Epithelial cell of prostate (primary cell): ENCODE results near the gene TERB1.

Experiments
- DNase-seq: peaks from one replicate; pipeline ENCODE4 v3.0.0-alpha.2; 2011; ENCODE audit warnings: low read depth, low spot score
- H3K27ac ChIP-seq: fragments of 450-650 bp; 2 replicates; pipeline ENCODE4 v1.5.1; 2017; ENCODE audit warnings: mild to moderate bottlenecking

TERB1 gene

DNA sequence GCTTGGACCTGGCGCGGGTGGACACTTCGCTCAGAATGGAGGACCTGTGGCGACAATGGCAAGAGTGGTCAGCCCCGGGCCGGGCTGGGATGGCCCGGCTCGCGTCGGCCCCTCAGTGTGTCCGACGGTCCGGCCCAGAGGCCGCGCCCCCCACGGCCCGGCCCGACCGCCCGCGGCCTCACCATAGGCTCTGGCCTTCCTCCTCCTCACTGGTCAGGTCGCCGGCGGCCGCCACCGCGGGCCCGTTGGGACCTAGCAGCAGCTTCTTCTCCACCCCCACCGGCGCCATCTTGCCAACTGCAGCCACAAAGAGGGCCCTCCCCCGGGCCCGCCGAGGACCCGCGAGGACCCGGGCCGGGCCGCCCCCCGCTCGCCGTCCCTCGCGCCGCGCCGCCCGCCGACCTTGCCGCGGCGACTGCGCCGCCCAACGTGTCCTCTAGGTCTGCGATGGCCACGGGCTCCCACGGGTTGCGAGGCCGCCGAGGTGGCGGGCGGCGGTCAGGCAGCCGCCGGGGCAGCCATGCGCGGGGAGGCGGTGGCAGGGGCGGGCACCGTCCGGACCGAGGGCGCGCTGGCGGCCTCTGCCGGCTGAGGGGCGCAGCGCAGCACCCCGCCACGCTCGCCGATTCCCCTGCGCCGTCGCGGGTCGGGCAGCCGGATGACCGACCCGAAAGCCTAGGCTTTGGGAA lies 49.9 kb downstream of the TERB1 start, which contains the start of gene DYNC1LI2:
Gene DYNC1LI2, minus strand, starts transcription at position 307 of the 689 bp plus-strand sequence. Its CDS starts 18 bp downstream, at position 289.
- no peak for DNase-seq

DNA sequence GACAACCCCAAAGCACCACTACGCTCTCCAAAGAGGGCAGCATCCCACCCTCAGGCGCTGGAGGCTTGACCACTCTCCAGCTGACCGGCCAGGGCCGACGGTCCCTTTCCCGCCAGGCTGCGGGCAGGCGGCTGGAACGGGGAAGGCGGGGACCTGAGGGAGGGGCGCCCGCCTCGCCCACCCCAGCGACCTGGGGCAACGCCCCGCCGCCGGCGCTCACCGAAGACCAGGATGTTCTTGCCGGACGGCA lies 50.4 kb downstream of the TERB1 start:
- no peak for DNase-seq

More for the DNA sequence above, 49.9 kb downstream of the TERB1 start, which contains the start of gene DYNC1LI2:
- peak within 1 kb of the TSS; percentile 57 for H3K27ac ChIP-seq

DNA sequence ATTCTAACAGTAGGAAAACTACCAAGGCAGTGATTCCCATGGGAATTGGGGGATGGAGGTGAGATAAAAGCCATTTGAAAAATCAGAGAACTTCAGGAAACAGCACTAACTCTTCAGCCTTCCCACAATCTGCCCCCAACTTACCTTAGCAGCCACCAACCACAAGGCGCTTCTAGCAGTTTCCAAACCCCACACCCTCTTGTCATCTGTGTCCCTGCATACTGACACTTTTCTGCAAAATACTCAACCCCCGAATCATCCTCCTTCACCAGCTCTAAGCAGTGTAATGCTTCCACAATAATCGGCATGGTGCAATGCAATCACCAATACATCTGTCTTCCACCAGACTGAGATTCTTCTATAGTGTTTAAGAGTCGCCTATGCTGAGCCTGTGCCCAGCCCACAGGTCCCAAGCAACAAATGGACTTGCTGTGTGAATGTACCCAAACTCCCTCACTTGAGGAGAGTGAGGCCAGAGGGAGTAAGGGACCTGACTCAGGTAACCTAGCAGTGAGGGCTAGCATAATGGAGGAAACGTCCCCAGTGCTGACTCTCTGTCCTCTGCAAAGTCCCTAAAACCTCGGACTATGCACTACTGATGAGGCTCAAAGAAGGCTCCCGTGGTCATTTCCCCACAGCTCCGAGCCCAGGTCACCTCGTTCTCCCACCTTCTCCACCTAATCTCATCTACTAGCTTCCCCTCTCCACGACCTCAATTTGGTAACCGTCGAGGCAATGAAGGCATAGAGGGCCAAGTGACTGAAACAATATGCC lies 50.9 kb downstream of the TERB1 start:
- peak overlapping the region; percentile 57 for H3K27ac ChIP-seq
- no peak for DNase-seq

More for the DNA sequence above, 50.4 kb downstream of the TERB1 start:
- peak overlapping the region; percentile 57 for H3K27ac ChIP-seq

DNA sequence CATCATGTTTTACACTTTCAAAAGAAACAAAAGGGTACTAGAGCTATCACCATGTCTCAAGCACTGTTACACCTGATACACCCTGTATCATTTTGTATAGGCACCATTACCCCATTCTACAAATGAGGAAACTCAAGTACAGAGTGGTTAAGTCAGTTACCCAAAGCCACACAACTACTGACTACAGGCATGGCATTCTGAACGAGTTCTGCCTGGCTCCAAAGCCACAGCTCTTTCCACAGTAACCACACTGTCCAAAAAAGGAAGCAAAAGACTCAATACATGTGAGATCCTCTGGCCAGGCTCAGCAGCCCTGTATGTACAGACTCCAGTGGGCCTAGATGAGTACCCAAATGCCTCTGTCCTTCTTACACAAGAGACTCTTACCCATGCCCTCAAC lies 54.7 kb downstream of the TERB1 start:
- DNase-seq = no peak
- no peak overlapping the region for H3K27ac ChIP-seq

DNA sequence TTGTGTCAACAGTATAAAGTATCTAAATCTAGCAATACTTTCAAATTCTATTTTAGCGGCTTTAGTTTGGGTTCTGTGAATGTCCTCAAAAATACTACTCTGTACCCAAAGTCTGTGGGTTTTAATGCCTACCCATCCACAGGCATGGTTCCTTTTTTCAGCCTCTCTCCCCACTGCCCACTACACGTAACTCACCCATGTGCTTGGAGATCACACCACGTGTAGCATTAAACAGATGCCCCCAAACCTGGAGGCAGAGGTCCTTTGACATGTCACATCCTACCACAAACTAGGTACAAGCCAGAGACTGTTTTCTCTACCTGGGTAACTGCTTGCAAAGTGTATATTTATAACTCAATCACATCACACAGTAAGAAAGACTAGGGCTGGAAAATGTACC lies 55.3 kb downstream of the TERB1 start:
- DNase-seq = no peak
- no peak overlapping the region for H3K27ac ChIP-seq

DNA sequence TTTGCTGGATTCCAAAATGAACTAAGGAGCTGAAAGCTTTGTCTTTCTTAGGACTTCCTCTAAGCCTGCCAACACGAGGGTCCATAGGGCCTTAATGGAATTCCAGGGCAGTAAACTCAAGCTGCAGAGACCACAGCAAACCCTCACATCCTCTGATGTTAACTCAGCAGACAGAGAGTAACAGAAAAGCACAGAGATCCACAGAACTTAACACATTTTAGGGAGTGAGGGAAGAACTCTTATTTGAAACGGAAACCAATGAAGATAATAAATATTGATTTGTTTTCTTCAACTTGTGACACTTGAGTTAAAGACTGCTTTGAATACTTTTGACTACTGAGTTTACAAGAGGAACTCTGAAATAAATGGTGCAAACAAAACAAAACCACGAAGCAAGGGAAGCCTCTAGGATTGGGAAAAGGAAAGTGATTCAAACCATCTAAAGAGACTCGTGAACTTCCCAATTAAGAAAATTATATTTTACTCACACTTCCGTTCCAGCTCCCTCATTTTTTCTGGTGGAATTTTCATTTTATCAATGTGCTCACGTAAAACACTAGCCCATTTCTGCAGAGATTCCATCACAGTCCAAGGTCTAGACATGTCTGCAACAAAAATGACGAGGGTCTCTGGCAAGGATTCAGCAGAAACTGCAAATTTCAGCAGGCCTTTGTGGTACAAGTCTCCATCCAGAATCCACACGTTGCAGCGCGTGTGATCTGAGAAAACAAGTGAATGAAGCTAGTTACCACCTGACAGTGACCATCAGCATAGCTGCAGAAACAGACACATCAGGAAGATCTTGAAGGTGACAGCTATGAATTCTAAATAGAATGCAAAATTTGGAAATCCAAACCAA lies 59.2 kb downstream of the TERB1 start:
- DNase-seq = no peak

DNA sequence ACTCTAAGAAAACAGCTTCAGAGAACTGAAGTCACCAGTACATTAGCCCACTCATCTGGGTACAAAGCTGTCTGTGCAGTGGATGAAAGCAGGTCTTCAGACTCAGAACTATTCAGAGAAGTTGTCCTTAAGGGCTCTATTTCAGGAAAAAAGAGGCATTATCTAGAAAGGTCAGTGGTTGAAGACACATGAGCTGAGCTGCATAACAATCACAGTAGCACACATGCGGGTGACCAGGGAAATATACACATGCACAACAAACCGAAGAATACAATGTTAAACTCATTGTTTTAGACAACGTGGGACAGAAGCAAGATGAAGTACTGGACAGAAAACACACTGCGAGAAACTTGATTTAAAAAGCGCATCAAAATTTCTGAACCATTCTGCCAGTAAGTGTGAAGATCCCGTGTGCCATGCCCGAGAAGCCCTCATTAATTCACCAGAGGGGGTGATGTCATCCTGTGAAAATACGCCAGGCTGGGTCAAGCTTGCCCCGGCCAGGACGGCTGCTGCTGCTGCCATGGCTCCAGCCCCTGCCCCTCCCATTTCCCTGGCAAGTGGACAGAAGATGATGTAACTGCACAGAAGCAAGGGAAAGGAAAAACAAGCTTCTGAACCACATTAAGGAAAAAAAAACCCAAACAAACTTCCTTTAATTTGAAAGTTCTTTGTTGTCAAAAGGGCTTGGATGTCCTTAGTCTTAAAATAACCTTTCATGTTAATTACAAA lies 60.0 kb downstream of the TERB1 start:
- DNase-seq = peak; percentile 27
- peak overlapping the region; percentile 96 for H3K27ac ChIP-seq

More for the DNA sequence above, 59.2 kb downstream of the TERB1 start:
- H3K27ac ChIP-seq = peak overlapping the region; percentile 96

DNA sequence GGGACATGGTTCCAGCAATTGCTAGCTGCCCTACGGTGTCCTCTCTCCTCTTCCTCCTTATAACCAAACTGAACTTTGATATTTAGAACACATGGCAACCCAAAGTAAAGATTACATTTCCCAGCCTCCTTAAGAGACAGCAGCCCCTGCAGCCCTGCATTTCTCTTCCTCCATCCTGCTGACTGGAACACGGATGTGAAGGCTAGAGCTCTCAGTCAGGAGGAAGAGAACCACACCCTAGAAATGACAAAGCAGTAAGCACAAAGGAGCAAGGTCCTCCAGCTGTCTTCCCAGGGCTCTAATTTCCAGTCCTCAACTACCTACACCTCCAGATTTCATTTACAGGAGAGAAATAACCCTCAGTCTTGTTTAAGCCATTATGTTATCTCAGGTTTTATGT lies 60.9 kb downstream of the TERB1 start:
- H3K27ac ChIP-seq = peak overlapping the region; percentile 96
- DNase-seq = peak; percentile 16

DNA sequence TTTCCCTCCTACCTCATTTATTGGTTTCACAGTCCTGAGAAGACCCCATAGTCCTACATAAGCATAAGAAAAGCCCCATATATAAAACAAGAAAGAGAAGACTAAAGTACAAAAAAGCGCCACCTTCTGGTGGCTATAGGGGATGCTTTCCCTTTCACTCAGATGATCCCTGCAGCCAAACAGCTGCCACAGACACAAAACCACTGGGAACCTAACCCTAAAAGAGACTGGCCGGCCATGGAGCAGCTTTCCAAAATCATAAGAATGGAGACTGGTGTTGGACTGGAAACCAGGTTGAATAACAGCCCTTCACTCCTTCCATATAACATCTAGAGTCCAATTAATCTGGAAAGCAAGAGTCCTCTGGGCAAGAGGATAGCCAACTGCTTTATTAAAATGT lies 61.4 kb downstream of the TERB1 start:
- peak overlapping the region; percentile 96 for H3K27ac ChIP-seq
- DNase-seq = no peak

DNA sequence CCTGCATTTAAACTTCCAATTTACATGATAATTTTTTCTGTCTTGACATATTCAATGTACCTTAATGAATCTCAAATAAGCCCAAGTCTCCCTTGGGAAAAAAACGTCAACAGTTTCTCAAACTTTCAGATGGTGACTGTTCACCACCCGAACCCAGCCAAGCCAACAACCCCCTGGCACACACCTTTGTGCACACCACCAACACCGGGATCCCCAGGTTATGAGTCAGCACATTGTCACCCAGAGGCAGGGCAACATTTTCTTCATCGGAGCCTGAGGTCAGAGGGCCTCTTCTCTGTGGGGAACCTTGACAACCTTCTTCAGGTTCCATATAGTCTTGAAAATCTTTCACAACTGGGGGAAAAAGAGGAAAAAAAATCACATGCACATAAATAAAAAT lies 65.5 kb downstream of the TERB1 start:
- DNase-seq = no peak
- peak overlapping the region; percentile 35 for H3K27ac ChIP-seq

DNA sequence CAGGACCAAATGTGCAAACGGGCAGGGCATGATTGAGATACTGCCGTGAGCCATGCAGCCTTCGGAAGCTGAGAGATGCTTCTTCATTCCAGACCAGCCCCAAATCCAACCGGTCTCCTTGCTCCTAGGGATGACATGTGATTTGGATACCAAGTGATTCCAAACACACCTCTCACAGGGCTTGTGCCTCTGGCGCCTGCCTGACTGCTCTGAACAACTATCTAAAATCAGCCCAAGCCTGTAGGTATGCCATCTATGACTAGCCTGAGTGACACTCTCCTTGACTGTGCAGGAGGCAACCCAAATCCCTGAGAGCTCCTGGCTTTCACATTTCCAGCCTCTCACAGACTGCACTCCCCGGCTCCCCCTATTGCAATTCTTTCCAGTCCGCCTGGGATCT lies 70.3 kb downstream of the TERB1 start:
- no peak overlapping the region for H3K27ac ChIP-seq

DNA sequence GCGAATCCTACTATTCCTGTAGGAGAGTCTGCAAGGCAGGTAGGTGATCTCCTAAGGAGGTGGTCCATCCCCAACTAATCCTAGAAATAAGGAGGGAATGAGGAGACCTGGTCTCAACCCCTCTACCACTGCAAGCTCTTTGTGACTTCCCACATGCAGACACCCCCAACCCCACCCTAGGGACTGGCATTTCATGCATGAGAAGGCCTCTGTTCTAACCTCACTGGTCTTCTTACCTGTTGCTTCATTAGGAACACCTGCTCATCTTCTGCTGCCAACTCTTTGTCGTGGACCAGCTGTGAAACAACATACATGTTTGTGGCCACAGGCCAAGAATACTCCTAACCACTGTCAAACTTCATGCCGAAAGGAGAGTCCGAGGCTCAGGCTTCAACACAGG lies 72.6 kb downstream of the TERB1 start:
- H3K27ac ChIP-seq = no peak overlapping the region
- DNase-seq = no peak

More for the DNA sequence above, 70.3 kb downstream of the TERB1 start:
- no peak for DNase-seq

DNA sequence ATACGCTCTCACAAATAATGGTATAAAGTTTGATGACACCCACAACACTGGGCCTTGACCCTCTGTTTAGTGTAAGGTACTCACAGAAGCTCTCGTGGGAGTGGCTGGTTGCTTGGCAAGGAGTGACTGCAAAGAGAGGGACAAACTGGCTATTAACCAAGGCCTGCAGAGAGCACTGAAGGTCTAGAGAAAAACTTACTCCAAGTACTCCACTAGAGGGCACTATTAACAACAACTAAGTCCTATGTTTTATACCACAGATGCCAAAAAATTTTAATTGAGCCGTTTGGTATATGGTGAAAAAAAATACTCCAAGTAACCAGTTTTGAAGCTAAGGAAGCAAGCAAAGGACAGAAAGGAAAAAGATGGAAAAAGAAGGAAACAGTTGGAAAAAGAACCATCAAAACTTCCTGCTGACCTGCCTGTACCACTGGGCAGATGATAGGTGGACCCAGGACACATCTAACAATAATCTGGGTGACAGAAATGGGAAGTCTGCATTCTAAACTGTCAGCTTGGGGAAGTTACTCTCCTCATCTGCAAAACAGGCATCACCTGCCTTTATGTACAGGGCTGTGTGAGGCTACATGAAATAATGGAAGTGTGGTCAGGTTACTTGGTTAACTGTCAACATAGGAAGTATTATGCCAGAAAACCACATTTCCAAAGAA lies 73.1 kb downstream of the TERB1 start:
- H3K27ac ChIP-seq = no peak overlapping the region
- no peak for DNase-seq

DNA sequence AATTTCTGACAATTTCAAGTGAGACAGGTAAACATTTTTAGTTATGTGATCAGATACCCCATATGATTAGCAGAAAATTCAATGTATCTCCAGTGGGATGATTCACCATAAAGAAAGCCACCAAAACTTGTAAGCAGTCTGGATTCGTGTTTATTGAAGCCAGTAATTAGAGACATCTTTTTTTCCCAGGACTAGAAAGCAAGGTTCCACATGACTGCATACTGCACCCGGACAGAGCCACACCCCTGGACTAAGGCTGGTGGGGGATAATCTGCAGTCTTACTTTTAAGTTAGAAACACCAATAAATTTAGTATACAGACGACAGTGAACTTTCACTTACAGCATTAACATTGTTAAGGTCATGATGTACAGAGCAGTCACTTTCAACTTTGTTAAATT lies 80.6 kb downstream of the TERB1 start:
- DNase-seq = no peak
- no peak overlapping the region for H3K27ac ChIP-seq

DNA sequence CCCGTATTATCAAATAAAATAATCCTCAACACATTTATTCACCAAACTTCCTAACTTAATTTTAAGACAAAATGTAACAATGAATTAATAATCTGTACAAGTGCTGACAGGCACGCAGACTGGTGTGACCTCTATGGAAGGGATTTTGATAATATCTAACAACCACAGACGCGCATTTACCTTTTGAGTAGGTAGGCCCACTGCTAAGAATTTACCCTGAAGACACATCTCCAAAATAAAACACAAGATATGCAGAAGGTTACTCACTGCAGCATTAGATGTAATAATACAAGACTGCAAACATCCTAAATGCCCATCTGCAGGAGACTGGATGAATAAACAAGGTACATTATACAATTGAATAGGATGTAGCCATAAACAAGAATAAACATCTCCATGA lies 82.1 kb downstream of the TERB1 start:
- no peak overlapping the region for H3K27ac ChIP-seq
- DNase-seq = no peak

DNA sequence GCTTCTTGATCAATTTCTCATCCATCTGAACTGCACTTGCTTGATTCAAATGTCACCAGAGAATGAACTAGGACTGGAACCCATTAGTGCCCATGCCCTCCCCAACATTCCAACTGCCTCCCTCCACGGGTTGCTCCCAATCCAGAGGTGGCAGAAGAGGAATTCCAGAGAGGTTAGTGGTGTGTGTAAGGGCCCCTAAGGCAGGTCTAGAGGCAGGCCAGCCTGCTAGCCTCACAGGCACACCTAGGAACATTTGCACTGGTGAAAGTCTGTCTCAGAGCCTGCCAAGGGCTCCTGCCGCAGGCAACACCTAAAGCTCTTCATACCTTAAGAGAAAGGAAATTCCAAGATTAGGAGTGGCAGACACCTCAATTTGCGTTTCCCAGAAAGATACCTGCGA lies 83.6 kb downstream of the TERB1 start:
- peak overlapping the region; percentile 22 for H3K27ac ChIP-seq
- DNase-seq = no peak

DNA sequence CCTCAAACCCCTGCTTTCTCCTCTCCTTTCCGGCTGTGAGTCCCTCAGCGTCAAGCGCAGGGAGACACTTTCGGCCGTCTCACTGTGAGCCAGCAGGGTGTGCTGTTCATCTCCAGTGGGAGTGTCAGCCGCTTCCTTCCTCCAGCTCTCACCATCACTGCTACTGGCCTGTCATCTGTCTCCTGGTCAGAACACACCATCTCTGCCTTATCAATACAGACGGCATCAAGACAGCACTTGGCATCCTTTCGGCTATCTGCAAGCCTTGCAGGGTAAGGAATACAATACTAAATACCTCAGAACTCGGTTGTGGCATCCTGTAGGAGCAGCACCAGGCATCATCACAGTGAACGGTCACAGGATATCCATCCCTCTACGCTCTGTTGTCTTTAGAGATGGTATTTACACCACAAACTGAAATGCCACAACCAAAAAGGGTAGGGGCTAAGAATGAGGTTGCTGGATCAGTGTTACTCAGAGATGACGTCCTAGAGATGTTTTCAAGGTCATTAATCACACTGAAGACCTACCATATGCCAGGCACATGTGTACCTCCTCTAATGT lies 84.2 kb downstream of the TERB1 start:
- no peak for DNase-seq
- H3K27ac ChIP-seq = peak overlapping the region; percentile 22

DNA sequence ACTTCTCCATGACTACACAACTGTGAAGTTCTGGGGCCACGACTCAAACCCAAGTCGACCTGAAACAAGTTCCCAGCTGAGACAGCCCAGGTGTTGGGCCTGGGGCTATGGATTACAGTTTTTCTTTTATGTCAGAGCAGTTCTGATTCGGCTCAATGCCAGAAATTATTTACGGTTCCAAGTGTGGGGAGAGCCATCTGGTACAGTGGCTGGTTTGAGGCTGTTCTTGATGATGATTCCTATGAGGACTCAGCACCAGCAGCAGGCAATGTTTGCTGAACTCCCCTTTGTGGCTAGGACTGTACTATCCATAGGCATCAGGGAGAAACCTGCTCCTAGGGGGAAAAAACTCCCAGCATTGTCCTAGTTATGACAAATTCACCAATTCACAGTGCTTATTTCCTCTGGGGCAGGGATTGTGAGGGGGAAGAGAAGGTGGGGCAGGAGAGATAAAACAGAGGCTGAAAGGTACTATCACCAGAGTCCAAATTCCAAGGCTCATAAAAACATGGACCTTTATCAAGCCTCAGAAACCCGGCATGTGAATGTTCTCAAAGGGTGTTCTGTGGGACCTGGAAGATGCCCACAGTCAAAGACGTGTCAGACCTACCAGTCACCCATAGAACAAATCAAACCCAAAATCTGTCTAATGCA lies 86.6 kb downstream of the TERB1 start:
- DNase-seq = no peak
- no peak overlapping the region for H3K27ac ChIP-seq

DNA sequence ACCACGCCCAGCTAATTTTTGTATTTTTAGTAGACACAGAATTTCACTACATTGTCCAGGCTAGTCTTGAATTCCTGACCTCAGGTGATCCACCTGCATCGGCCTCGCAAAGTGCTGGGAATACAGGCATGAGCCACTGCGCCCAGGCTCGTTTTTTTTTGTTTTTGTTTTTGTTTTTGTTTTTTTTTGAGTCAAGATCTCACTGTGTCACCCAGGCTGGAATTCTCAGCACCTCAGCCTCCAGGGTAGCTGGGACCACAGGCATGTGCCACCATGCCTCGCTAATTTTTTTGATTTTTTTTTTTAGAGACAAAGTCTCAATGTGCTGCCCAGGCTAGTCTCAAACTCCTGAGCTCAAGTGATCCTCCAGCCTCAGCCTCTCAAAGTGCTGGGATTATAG lies 87.3 kb downstream of the TERB1 start:
- H3K27ac ChIP-seq = no peak overlapping the region
- DNase-seq = no peak
